K562 (cell line): Measurements from ENCODE around the gene AIF1. TPM values are rescaled to one million over a fixed set of nuclear protein-coding genes. Genes with fewer than 3 reads are reported as not detected.

Source experiments
- BHLHE40 ChIP-seq: IDR thresholded peaks from 2 replicates; pipeline ENCODE4 v1.6.1; 2011; ENCODE audit warnings: low read length, improper control_type of control experiment
- CSDE1 ChIP-seq, 2 experiments: fragments of 450-650 bp; IDR thresholded peaks; 2 replicates each; pipeline ENCODE4 v1.6.1; 2016; ENCODE audit warnings: mild to moderate bottlenecking in 1 of 2
- E2F1 ChIP-seq: sonication (generic); formaldehyde crosslinking; IDR thresholded peaks from 2 replicates; pipeline ENCODE4 v1.8.1; 2023; ENCODE audit warnings: mild to moderate bottlenecking, missing genetic modification reagents, moderate library complexity
- EP300 ChIP-seq: IDR thresholded peaks from 2 replicates; pipeline ENCODE4 v1.6.1; 2012; ENCODE audit warnings: low read length, improper control_type of control experiment
- EP400 ChIP-seq: fragments of 450-650 bp; IDR thresholded peaks from 2 replicates; pipeline ENCODE4 v1.6.1; 2017; ENCODE audit warnings: antibody characterized with exemption, mild to moderate bottlenecking, moderate library complexity
- HDAC3 ChIP-seq: fragments of 450-650 bp; IDR thresholded peaks from 2 replicates; pipeline ENCODE4 v1.6.1; 2018; ENCODE audit warnings: borderline replicate concordance, mild to moderate bottlenecking, moderate library complexity; ENCODE audit not compliant: partially characterized antibody
- NRF1 ChIP-seq, 2 experiments: fragments of 450-650 bp; IDR thresholded peaks in 1 of 2; conservative IDR thresholded peaks in 1 of 2; 2 replicates each; pipeline ENCODE4 v1.6.1; 2014; ENCODE audit warnings: mild to moderate bottlenecking in 2 of 2
- PCBP1 ChIP-seq: fragments of 200-400 bp; formaldehyde crosslinking; IDR thresholded peaks from 2 replicates; pipeline ENCODE4 v1.6.1; 2018; ENCODE audit warnings: mild to moderate bottlenecking, low read depth, low read length; ENCODE audit not compliant: poor library complexity, severe bottlenecking
- PTBP1 ChIP-seq: fragments of 200-400 bp; formaldehyde crosslinking; IDR thresholded peaks from 2 replicates; pipeline ENCODE4 v1.6.1; 2017; ENCODE audit warnings: low read depth, low read length
- RBM17 ChIP-seq: fragments of 200-400 bp; formaldehyde crosslinking; IDR thresholded peaks from 2 replicates; pipeline ENCODE4 v1.6.1; 2017; ENCODE audit warnings: low read depth, mild to moderate bottlenecking, low read length, borderline replicate concordance
- SMARCA5 ChIP-seq: fragments of 450-650 bp; IDR thresholded peaks from 2 replicates; pipeline ENCODE4 v1.6.1; 2016
- SPI1 ChIP-seq: IDR thresholded peaks from 2 replicates; pipeline ENCODE4 v1.6.1; 2011; ENCODE audit warnings: low read depth, low read length, control low read depth, borderline replicate concordance
- TBP ChIP-seq: optimal IDR thresholded peaks from 2 replicates; pipeline ENCODE3; 2011; ENCODE audit warnings: low read depth, low read length, improper control_type of control experiment
- TRIM24 ChIP-seq, 2 experiments: fragments of 450-650 bp; IDR thresholded peaks; 2 replicates each; pipeline ENCODE4 v1.6.1; 2016
- TRIM25 ChIP-seq: fragments of 450-650 bp; IDR thresholded peaks from 2 replicates; pipeline ENCODE4 v1.7.0; 2016; ENCODE audit warnings: borderline replicate concordance
- U2AF1 ChIP-seq: fragments of 200-400 bp; formaldehyde crosslinking; optimal IDR thresholded peaks from 2 replicates; pipeline ENCODE3; 2017; ENCODE audit warnings: mild to moderate bottlenecking, low read depth, low read length, moderate library complexity
- ZKSCAN3 ChIP-seq: fragments of 250-450 bp; sonication (Bioruptor Pico); IDR thresholded peaks from 2 replicates; pipeline ENCODE4 v1.4.0; 2020
- ZNF347 ChIP-seq: fragments of 450-650 bp; formaldehyde crosslinking; IDR thresholded peaks from 2 replicates; pipeline ENCODE4 v1.4.0; 2020; ENCODE audit warnings: low read depth, mild to moderate bottlenecking, moderate library complexity
- ZNF408 ChIP-seq: fragments of 250-450 bp; sonication (Bioruptor Pico); IDR thresholded peaks from 2 replicates; pipeline ENCODE4 v1.4.0; 2020; ENCODE audit warnings: low read depth, mild to moderate bottlenecking, moderate library complexity
- ZNF431 ChIP-seq: sonication (generic); formaldehyde crosslinking; IDR thresholded peaks from 2 replicates; pipeline ENCODE4 v1.8.0; 2022; ENCODE audit warnings: mild to moderate bottlenecking, missing genetic modification reagents
- ZNF444 ChIP-seq: fragments of 250-450 bp; sonication (Bioruptor Pico); IDR thresholded peaks from 2 replicates; pipeline ENCODE4 v1.4.0; 2020; ENCODE audit warnings: mild to moderate bottlenecking, moderate library complexity
- ZNF449 ChIP-seq: fragments of 250-450 bp; sonication (Bioruptor Pico); IDR thresholded peaks from 2 replicates; pipeline ENCODE4 v1.8.0; 2022; ENCODE audit warnings: moderate library complexity, mild to moderate bottlenecking, inconsistent platforms
- polyA plus RNA-seq, 8 experiments: library from polyadenylated mRNA; depleted of rRNA in 4 of 8; stranded (reverse) in 5 of 8; unstranded in 3 of 8; fragments of >200 nt; fragmentation: Nextera tagmentation in 2 of 8; fragmentation: Illumina TruSeq in 1 of 8; extraction: Ambion mirVana in 2 of 8; extraction: Trizol in 1 of 8; gene quantifications; 2 replicates each; pipeline versions ENCODE4 v1.2.1 to v1.2.3, GENCODE V29; 2011 to 2014; ENCODE audit warnings: inconsistent platforms in 1 of 8, missing spikeins in 1 of 8
- total RNA-seq, 7 experiments: library from RNA; depleted of rRNA in 6 of 7; stranded (reverse); fragments of >200 nt in 6 of 7; fragmentation: Illumina TruSeq in 2 of 7; extraction: Trizol in 2 of 7; gene quantifications; 2 replicates each; pipeline versions ENCODE4 v1.2.1 to v1.2.3, GENCODE V29; 2011 to 2021; ENCODE audit warnings: low replicate concordance in 1 of 7
- TF ChIP-seq, protein P1 (sequence below): fragments of 450-650 bp; IDR thresholded peaks from 2 replicates; pipeline ENCODE4 v1.6.1; 2016; ENCODE audit warnings: borderline replicate concordance

Gene AIF1
- total and polyA plus RNA-seq, 9 of the 15 experiments (the other 6 are each of a cell fraction or from before 2014, with no cell fraction given): 9.4 to 33.4 (median 19.4) TPM

- TF ChIP-seq ZNF347 (CRISPR knock-in tag) (no peak; the same call in 1 of the 2 replicates), TRIM24 (IDR thresholded peaks at IDR 0.05) (no peak), BHLHE40 (no peak), SPI1 (peak; percentile 92), ZNF431 (CRISPR knock-in tag) (peak; percentile 39; the same call in 1 of the 2 replicates), SMARCA5 (no peak), U2AF1 (no peak), EP400 (no peak), TRIM25 (no peak; the same call in 1 of the 2 replicates), PCBP1 (no peak), ZNF449 (no peak), NRF1 (conservative IDR thresholded peaks at IDR 0.05 in 1 of 2, IDR thresholded peaks at IDR 0.05 in 1 of 2) (no peak), ZKSCAN3 (no peak), PTBP1 (no peak), ZNF408 (CRISPR knock-in tag) (0 out of 2 replicates have a peak, but pooled peaks have one; percentile 49), ZNF444 (CRISPR knock-in tag) (no peak), EP300 (no peak), TBP (peak; percentile 35), E2F1 (CRISPR knock-in tag) (peak; percentile 53; the same call in 1 of the 2 replicates), HDAC3 (no peak), CSDE1 (IDR thresholded peaks at IDR 0.05) (no peak), RBM17 (no peak)
- TF ChIP-seq, protein P1, sequence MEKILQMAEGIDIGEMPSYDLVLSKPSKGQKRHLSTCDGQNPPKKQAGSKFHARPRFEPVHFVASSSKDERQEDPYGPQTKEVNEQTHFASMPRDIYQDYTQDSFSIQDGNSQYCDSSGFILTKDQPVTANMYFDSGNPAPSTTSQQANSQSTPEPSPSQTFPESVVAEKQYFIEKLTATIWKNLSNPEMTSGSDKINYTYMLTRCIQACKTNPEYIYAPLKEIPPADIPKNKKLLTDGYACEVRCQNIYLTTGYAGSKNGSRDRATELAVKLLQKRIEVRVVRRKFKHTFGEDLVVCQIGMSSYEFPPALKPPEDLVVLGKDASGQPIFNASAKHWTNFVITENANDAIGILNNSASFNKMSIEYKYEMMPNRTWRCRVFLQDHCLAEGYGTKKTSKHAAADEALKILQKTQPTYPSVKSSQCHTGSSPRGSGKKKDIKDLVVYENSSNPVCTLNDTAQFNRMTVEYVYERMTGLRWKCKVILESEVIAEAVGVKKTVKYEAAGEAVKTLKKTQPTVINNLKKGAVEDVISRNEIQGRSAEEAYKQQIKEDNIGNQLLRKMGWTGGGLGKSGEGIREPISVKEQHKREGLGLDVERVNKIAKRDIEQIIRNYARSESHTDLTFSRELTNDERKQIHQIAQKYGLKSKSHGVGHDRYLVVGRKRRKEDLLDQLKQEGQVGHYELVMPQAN: peak; percentile 83
These were observed 44.8 kb downstream of the AIF1 start (continued) for GRCh38 chr6:31659649-31660380.
